Measurements from ENCODE around the gene PPARD. TPM values are rescaled to one million over a fixed set of nuclear protein-coding genes. Genes with fewer than 3 reads are reported as not detected.
A peak's percentile ranks its signal among the peaks of the same experiment; 100 is the strongest.

PPARD gene
- total and polyA plus RNA-seq, 7 experiments from 2014 or later = 7.3 to 47.1 (median 30.0) TPM

DNA sequence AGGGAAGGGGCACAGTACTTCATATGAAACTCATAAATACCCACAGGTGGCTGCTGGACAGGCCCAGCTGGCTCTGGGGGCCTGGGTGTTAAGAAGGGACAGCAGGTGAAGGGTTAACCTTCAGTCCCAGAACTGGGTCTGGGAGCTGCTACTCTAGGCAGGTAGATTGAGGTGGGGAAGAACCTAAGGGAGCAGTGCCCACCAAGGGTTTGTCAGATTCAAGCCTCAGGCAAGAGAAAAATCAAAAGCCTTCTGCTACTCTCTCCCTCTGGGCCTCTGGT is 131.4 kb downstream of the PPARD start:
- DNase-seq = no peak
- peaks cover 9 to 36% (median 19%) of the 10 kb centered on the region in 3 experiments for H3K36me3 ChIP-seq (ENCODE audit: control insufficient read depth in 2 of 3, insufficient read depth in 3 of 3, low read length in 3 of 3)
- no peak for ATAC-seq
- H3K27me3 ChIP-seq (ENCODE audit: control insufficient read depth in 2 of 2, insufficient read depth in 2 of 2, low read length in 2 of 2) = no peaks in the 10 kb centered on the region
- Mint-ChIP-seq H3K9me3 (peaks cover 0 to 2% (median 0%) of the 10 kb centered on the region in 11 donors), H3K36me3 (peaks cover 9 to 24% (median 15%) of the 10 kb centered on the region in 5 donors), H3K4me3 (no peak overlapping the region), H3K27me3 (no peaks in the 10 kb centered on the region), H3K27ac (peak overlapping the region in 2 of 9 donors; percentile 56 to 70), H3K4me1 (peaks cover 18 to 48% (median 28%) of the 10 kb centered on the region in 7 donors)
- ChIA-PET POLR2A (interaction anchor here (0.6 kb wide), 1 partner anchor 175 kb away, joined by 4 read pairs; no protein-coding TSS in a partner anchor), CTCF (interaction anchor here (1.2 kb wide), 1 partner anchor 9 kb away, joined by 4 read pairs; no protein-coding TSS in a partner anchor)
- peaks cover 6 to 27% of the 10 kb centered on the region in 2 donors for H3K4me1 ChIP-seq (ENCODE audit: control insufficient read depth in 2 of 2, insufficient read depth in 2 of 2, low read length in 2 of 2)
- intact Hi-C loops (cut with micrococcal nuclease) = no loop called here
- H3K9me3 ChIP-seq (ENCODE audit: control insufficient read depth in 2 of 3, low read length in 3 of 3) = no peaks in the 10 kb centered on the region
- H3K4me3 ChIP-seq (ENCODE audit: low read length) = no peak overlapping the region
- H3K27ac ChIP-seq (ENCODE audit: low read depth, low read length) = no peak overlapping the region

DNA sequence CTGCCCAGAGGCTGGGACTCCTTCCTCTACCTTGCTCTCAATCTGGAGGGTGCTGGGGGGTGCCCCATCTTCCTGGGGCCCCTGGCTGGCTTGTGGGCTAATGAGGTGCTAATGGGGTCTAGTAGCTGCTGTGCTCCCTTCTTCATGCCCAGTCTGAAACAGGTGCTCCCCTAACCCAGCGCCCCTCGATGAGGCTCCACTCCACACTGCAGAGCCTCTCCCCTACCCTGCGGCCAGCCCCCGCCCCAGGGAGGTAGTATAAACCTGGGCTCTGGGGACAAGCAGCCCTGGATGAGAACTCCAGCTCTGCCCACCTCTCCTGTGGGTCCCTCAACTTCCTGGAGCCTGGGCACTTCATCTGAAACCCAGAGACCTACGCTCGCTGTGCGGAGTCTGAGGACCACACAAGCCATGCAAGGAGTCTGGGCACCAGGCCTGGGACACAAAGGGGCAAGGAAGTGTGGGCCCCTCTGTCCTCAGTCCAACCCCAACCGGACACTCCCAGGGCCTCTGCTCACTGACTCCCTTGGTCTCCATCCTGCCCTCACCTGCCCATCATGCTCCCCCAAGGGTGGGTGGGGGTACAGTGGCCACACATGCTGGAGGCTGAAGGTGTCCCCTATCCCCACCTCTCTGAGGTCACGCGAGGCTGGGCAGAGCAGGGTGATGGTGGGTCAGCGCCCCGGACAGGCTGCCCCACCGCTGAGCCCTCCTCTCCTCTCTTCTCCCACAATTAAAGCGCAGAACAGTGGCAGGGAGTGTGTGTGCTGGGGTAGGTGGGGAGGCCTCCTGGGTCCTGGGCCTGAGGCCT is 132.0 kb downstream of the PPARD start:
- no peak overlapping the region for H3K27ac Mint-ChIP-seq
- peak; percentile 24 for ATAC-seq
- no peaks in the 10 kb centered on the region for H3K27me3 Mint-ChIP-seq
- peaks cover 8 to 22% (median 14%) of the 10 kb centered on the region in 5 donors for H3K36me3 Mint-ChIP-seq
- no peak overlapping the region for H3K4me3 Mint-ChIP-seq
- H3K27me3 ChIP-seq (ENCODE audit: control insufficient read depth in 2 of 2, insufficient read depth in 2 of 2, low read length in 2 of 2) = no peaks in the 10 kb centered on the region
- H3K4me1 ChIP-seq (ENCODE audit: control insufficient read depth in 2 of 2, insufficient read depth in 2 of 2, low read length in 2 of 2) = peaks cover 6 to 26% of the 10 kb centered on the region in 2 donors
- H3K4me3 ChIP-seq (ENCODE audit: low read length) = no peak overlapping the region
- H3K4me1 Mint-ChIP-seq = peaks cover 16 to 47% (median 25%) of the 10 kb centered on the region in 7 donors
- H3K36me3 ChIP-seq (ENCODE audit: control insufficient read depth in 2 of 3, insufficient read depth in 3 of 3, low read length in 3 of 3) = peaks cover 9 to 31% (median 19%) of the 10 kb centered on the region in 3 experiments
- CTCF ChIA-PET = no interaction called here
- intact Hi-C loops (cut with micrococcal nuclease) = no loop called here
- no peaks in the 10 kb centered on the region for H3K9me3 ChIP-seq (ENCODE audit: control insufficient read depth in 2 of 3, low read length in 3 of 3)
- peaks cover 0 to 2% (median 0%) of the 10 kb centered on the region in 11 donors for H3K9me3 Mint-ChIP-seq
- POLR2A ChIA-PET = interaction anchor here (0.6 kb wide), 1 partner anchor 176 kb away, joined by 4 read pairs; no protein-coding TSS in a partner anchor
- no peak overlapping the region for H3K27ac ChIP-seq (ENCODE audit: low read depth, low read length)
- DNase-seq = no peak

DNA sequence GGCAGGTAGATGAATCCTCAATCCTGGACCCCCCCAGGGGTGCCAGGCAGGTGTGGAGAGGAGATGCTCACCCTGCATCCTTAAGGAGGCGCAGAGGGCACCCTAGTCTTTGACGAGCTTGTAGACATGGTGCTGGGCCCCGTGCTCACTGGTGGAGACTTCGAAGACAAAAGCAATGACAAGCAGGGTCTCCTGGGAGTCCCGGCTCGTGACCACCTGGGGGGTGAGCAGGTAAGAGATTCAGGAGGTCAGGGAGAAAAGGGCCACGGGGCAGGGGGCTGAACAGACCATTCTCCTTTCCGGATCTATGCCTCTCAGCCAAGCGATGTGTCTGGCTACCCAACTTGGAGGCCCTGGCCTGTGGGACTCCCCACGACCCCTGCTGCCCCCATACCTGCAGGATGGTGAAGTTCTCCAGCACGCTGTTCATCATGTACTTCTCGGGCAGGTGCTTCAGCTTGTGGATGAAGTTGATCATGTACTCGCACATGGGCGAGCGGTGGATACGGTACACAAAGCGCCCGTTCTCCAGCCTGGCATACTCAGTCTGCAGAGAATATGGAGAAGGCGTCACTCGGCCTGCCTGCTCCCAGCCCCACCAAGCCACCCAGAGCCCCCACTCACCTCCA is 132.7 kb downstream of the PPARD start:
- ChIA-PET POLR2A (interaction anchor here (0.9 kb wide), 1 partner anchor 130 kb away, joined by 3 read pairs; no protein-coding TSS in a partner anchor), CTCF (no interaction called here)
- no peaks in the 10 kb centered on the region for H3K9me3 ChIP-seq (ENCODE audit: control insufficient read depth in 2 of 3, low read length in 3 of 3)
- no peak for DNase-seq
- no peak overlapping the region for H3K4me3 ChIP-seq (ENCODE audit: low read length)
- H3K4me3 Mint-ChIP-seq = no peak overlapping the region
- no peaks in the 10 kb centered on the region for H3K27me3 ChIP-seq (ENCODE audit: control insufficient read depth in 2 of 2, insufficient read depth in 2 of 2, low read length in 2 of 2)
- intact Hi-C loops (cut with micrococcal nuclease) = no loop called here
- H3K27me3 Mint-ChIP-seq = no peaks in the 10 kb centered on the region
- H3K4me1 ChIP-seq (ENCODE audit: control insufficient read depth in 2 of 2, insufficient read depth in 2 of 2, low read length in 2 of 2) = peaks cover 0 to 18% of the 10 kb centered on the region in 2 donors
- H3K27ac ChIP-seq (ENCODE audit: low read depth, low read length) = no peak overlapping the region
- peak; percentile 4 for ATAC-seq
- H3K36me3 Mint-ChIP-seq = peaks cover under 1 to 14% (median 6%) of the 10 kb centered on the region in 5 donors
- H3K9me3 Mint-ChIP-seq = peaks cover 0 to under 1% (median 0%) of the 10 kb centered on the region in 11 donors
- peak overlapping the region in 1 of 9 donors; percentile 13 for H3K27ac Mint-ChIP-seq
- H3K36me3 ChIP-seq (ENCODE audit: control insufficient read depth in 2 of 3, insufficient read depth in 3 of 3, low read length in 3 of 3) = peaks cover 5 to 26% (median 19%) of the 10 kb centered on the region in 3 experiments
- H3K4me1 Mint-ChIP-seq = peaks cover 9 to 39% (median 18%) of the 10 kb centered on the region in 7 donors

DNA sequence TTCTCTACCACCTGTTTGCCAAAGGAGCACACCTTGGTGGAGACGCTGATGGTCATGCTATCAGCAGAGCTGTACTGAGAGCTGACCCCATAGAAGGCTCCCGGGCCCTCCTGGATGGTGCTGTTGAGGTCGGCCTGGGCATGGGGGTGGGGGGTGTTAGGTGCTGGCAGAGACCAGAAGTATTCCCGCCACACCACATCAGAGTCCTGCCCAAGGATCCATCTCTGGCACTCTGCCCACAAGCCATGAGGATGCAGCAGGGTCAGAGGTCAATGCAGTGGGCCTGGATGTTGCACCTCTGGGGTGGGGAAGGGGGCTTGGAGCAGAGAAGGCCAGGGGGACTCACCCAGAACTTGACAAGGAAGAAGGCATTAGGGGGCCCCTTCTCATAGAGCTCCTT is 133.2 kb downstream of the PPARD start:
- Mint-ChIP-seq H3K27me3 (no peaks in the 10 kb centered on the region), H3K4me3 (no peak overlapping the region), H3K27ac (no peak overlapping the region), H3K9me3 (no peaks in the 10 kb centered on the region), H3K36me3 (peaks cover 0 to 9% (median 3%) of the 10 kb centered on the region in 5 donors), H3K4me1 (peaks cover 4 to 34% (median 14%) of the 10 kb centered on the region in 7 donors)
- DNase-seq = no peak
- no peaks in the 10 kb centered on the region for H3K9me3 ChIP-seq (ENCODE audit: control insufficient read depth in 2 of 3, low read length in 3 of 3)
- intact Hi-C loops (cut with micrococcal nuclease) = no loop called here
- peaks cover 5 to 20% (median 19%) of the 10 kb centered on the region in 3 experiments for H3K36me3 ChIP-seq (ENCODE audit: control insufficient read depth in 2 of 3, insufficient read depth in 3 of 3, low read length in 3 of 3)
- no peak overlapping the region for H3K4me3 ChIP-seq (ENCODE audit: low read length)
- H3K27me3 ChIP-seq (ENCODE audit: control insufficient read depth in 2 of 2, insufficient read depth in 2 of 2, low read length in 2 of 2) = no peaks in the 10 kb centered on the region
- CTCF ChIA-PET = no interaction called here
- H3K27ac ChIP-seq (ENCODE audit: low read depth, low read length) = no peak overlapping the region
- POLR2A ChIA-PET = interaction anchor here (0.9 kb wide), 1 partner anchor 130 kb away, joined by 3 read pairs; no protein-coding TSS in a partner anchor
- H3K4me1 ChIP-seq (ENCODE audit: control insufficient read depth in 2 of 2, insufficient read depth in 2 of 2, low read length in 2 of 2) = peaks cover 0 to 13% of the 10 kb centered on the region in 2 donors
- no peak for ATAC-seq

DNA sequence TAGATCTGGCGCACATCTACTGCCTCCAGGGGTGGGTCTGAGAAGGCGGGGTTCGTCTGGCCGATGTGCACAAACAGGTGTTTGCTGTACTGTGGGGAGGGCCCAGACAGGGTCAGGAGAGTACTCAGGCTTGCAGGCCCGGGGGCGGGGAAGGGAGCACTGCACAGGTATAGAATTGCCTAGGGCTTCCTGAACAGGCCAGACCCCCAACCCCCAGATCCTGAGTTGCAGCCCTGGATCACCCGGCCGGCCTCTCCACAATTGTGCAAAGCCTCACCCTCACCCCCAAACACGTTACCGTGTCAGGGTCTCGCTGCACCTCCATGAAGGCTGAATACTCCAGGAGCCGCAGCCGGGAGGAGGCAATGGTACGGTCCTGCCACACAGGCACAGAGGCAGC is 133.6 kb downstream of the PPARD start:
- no peak overlapping the region for H3K4me3 ChIP-seq (ENCODE audit: low read length)
- Mint-ChIP-seq H3K36me3 (peaks cover 0 to 5% (median 0%) of the 10 kb centered on the region in 5 donors), H3K27me3 (peaks cover 0 to 1% (median 0%) of the 10 kb centered on the region in 5 donors), H3K4me3 (no peak overlapping the region), H3K4me1 (peaks cover 0 to 30% (median 10%) of the 10 kb centered on the region in 7 donors), H3K9me3 (no peaks in the 10 kb centered on the region), H3K27ac (no peak overlapping the region)
- no peak for DNase-seq
- no peak overlapping the region for H3K27ac ChIP-seq (ENCODE audit: low read depth, low read length)
- H3K36me3 ChIP-seq (ENCODE audit: control insufficient read depth in 2 of 3, insufficient read depth in 3 of 3, low read length in 3 of 3) = peaks cover 5 to 16% (median 16%) of the 10 kb centered on the region in 3 experiments
- CTCF ChIA-PET = interaction anchor here (1.1 kb wide), 1 partner anchor 261 kb away, joined by 3 read pairs; no protein-coding TSS in a partner anchor
- ATAC-seq = no peak
- intact Hi-C loops (cut with micrococcal nuclease) = no loop called here
- H3K9me3 ChIP-seq (ENCODE audit: control insufficient read depth in 2 of 3, low read length in 3 of 3) = no peaks in the 10 kb centered on the region
- H3K4me1 ChIP-seq (ENCODE audit: control insufficient read depth in 2 of 2, insufficient read depth in 2 of 2, low read length in 2 of 2) = peaks cover 0 to 9% of the 10 kb centered on the region in 2 donors
- H3K27me3 ChIP-seq (ENCODE audit: control insufficient read depth in 2 of 2, insufficient read depth in 2 of 2, low read length in 2 of 2) = no peaks in the 10 kb centered on the region
- POLR2A ChIA-PET = interaction anchor here (0.9 kb wide), 1 partner anchor 131 kb away, joined by 3 read pairs; no protein-coding TSS in a partner anchor

DNA sequence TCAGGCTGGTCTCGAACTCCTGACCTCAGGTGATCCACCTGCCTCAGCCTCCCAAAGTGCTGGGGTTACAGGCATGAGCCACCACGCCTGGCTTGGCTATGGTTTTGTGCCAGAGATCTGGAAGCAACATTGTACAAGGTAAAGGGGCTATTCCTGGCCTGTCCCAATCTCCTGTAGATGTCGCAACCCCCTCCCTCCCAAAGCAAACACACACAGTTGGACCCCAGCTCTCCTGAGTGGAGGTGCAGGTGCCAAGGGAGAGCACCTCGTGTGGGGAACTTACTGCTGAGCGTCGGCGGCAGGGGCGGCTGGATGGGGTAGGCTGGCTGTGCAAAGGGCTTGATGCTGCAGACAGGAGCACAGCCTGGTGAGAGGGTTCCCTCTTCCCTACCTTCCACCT is 134.7 kb downstream of the PPARD start:
- Histone ChIP-seq H3K27me3 (ENCODE audit: control insufficient read depth in 2 of 2, insufficient read depth in 2 of 2, low read length in 2 of 2) (no peaks in the 10 kb centered on the region), H3K4me1 (ENCODE audit: control insufficient read depth in 2 of 2, insufficient read depth in 2 of 2, low read length in 2 of 2) (no peaks in the 10 kb centered on the region), H3K36me3 (ENCODE audit: control insufficient read depth in 2 of 3, insufficient read depth in 3 of 3, low read length in 3 of 3) (peaks cover 5 to 12% (median 12%) of the 10 kb centered on the region in 3 experiments), H3K9me3 (ENCODE audit: control insufficient read depth in 2 of 3, low read length in 3 of 3) (no peaks in the 10 kb centered on the region), H3K4me3 (ENCODE audit: low read length) (no peak overlapping the region), H3K27ac (ENCODE audit: low read depth, low read length) (no peak overlapping the region)
- DNase-seq = no peak
- no peak overlapping the region for H3K4me3 Mint-ChIP-seq
- no peak for ATAC-seq
- H3K9me3 Mint-ChIP-seq = no peaks in the 10 kb centered on the region
- peaks cover 0 to 2% (median 0%) of the 10 kb centered on the region in 5 donors for H3K27me3 Mint-ChIP-seq
- ChIA-PET CTCF (interaction anchor here (0.6 to 1.1 kb wide), 2 partner anchors 260 to 1610 kb away, joined by 3 read pairs; no protein-coding TSS in a partner anchor), POLR2A (interaction anchor here (1.5 kb wide), 1 partner anchor 9 kb away, joined by 7 read pairs; the partner anchor contains the start of gene RPL10A)
- H3K36me3 Mint-ChIP-seq = peaks cover 0 to 4% (median 0%) of the 10 kb centered on the region in 5 donors
- intact Hi-C loops (cut with micrococcal nuclease) = no loop called here
- peaks cover 0 to 20% (median 5%) of the 10 kb centered on the region in 7 donors for H3K4me1 Mint-ChIP-seq
- no peak overlapping the region for H3K27ac Mint-ChIP-seq
